ENCODE results near the gene ZWILCH. TPM values are rescaled to one million over a fixed set of nuclear protein-coding genes. Genes with fewer than 3 reads are reported as not detected.

Gene ZWILCH
- total RNA-seq, 1 donor from 2014 or later: 34.1 TPM

Other genes with a start within 250 kb of the ZWILCH start
- 51.1 and 51.4 TPM in 2 replicates for gene DIS3L, start 211.8 kb upstream of the ZWILCH start, total RNA-seq
- gene TIPIN, start 148.6 kb upstream of the ZWILCH start, total RNA-seq: 24.7 and 29.3 TPM in 2 replicates
- gene MAP2K1, start 118.4 kb upstream of the ZWILCH start, total RNA-seq: 81.4 and 86.3 TPM in 2 replicates
- gene SNAPC5, start 7.6 kb upstream of the ZWILCH start, total RNA-seq: 22.3 and 23.1 TPM in 2 replicates
- 2,397 and 2,453 TPM in 2 replicates for gene RPL4, start 471 bp upstream of the ZWILCH start, total RNA-seq
- gene LCTL, start 60.7 kb downstream of the ZWILCH start, total RNA-seq: not detected in 2 replicates
- 0.43 and 0.59 TPM in 2 replicates for gene SMAD6, start 196.9 kb downstream of the ZWILCH start, total RNA-seq

All from T-helper 2 cell treated with Interferon-gamma antibody and Interleukin-4, amounts not matched to agents 100 ng/mL and 5 ng/mL, for 36 hours (primary cell).